Measurements from ENCODE around the gene NBAS. TPM values are rescaled to one million over a fixed set of nuclear protein-coding genes. Genes with fewer than 3 reads are reported as not detected.

Gene NBAS
- total and polyA plus RNA-seq, 9 of the 15 experiments (the other 6 are each of a cell fraction or from before 2014, with no cell fraction given): 15.3 to 94.4 (median 69.9) TPM

GRCh38 chr2:15591692-15592463, 30.7 kb upstream of the NBAS start, which contains the start of gene DDX1 (continued):
- TF ChIP-seq IRF1 (CRISPR knock-in tag; IDR thresholded peaks at IDR 0.05; ENCODE audit: borderline replicate concordance): no peak; the same call in 1 of the 2 replicates
- peak; percentile 95 for TF ChIP-seq TFAP4 (CRISPR knock-in tag; IDR thresholded peaks at IDR 0.05; ENCODE audit: borderline replicate concordance)
- no peak for TF ChIP-seq ZC3H4 (CRISPR knock-in tag; IDR thresholded peaks at IDR 0.05; ENCODE audit: borderline replicate concordance)
- peak; percentile 46 for TF ChIP-seq MXD1 (CRISPR knock-in tag; IDR thresholded peaks at IDR 0.05; ENCODE audit: borderline replicate concordance, poor library complexity, severe bottlenecking)
- 0 out of 2 replicates have a peak, but pooled peaks have one; percentile 58 for TF ChIP-seq ZFP91 (CRISPR knock-in tag; IDR thresholded peaks at IDR 0.05)
- peak; percentile 77 for TF ChIP-seq GMEB1 (CRISPR knock-in tag; IDR thresholded peaks at IDR 0.05)
- TF ChIP-seq ADNP (tag; IDR thresholded peaks at IDR 0.05): no peak
- no peak for TF ChIP-seq SNIP1 (IDR thresholded peaks at IDR 0.05; ENCODE audit: low read depth)
- TF ChIP-seq CTBP1 (IDR thresholded peaks at IDR 0.05; ENCODE audit: borderline replicate concordance): peak; percentile 90
- no peak for TF ChIP-seq RBM39 (optimal IDR thresholded peaks at IDR 0.05; ENCODE audit: low read depth, low read length)
- TF ChIP-seq SP1 (CRISPR knock-in tag; IDR thresholded peaks at IDR 0.05): peak; percentile 95
- TF ChIP-seq ZBTB1 (CRISPR knock-in tag; IDR thresholded peaks at IDR 0.05; ENCODE audit: borderline replicate concordance, low read depth): peak; percentile 84
- TF ChIP-seq HMGXB4 (CRISPR knock-in tag; IDR thresholded peaks at IDR 0.05): 0 out of 2 replicates have a peak, but pooled peaks have one; percentile 35
- peak; percentile 65 to 84; a peak in 2 of 4 replicates for TF ChIP-seq SIN3A (IDR thresholded peaks at IDR 0.05; ENCODE audit: borderline replicate concordance in 2 of 2, control insufficient read depth in 1 of 2, low read depth in 2 of 2, low read length in 2 of 2)
- no peak for TF ChIP-seq PTTG1 (tag; IDR thresholded peaks at IDR 0.05; ENCODE audit: low read depth)
- no peak for TF ChIP-seq DEAF1 (CRISPR knock-in tag; IDR thresholded peaks at IDR 0.05)

Data from K562 (cell line).